Measurements from ENCODE around the gene CLIC6. TPM values are rescaled to one million over a fixed set of nuclear protein-coding genes. Genes with fewer than 3 reads are reported as not detected.
"Not testable (repeated sequence)": the region's sequence is repeated elsewhere in the genome, so short reads cannot be mapped to it uniquely, and the experiment has no call there.

CLIC6 gene
- polyA plus RNA-seq, 2 of the 4 experiments (the other 2 are of a cell fraction), result 0.01 to 0.08 TPM

- ChIA-PET CTCF (no interaction called here), POLR2A (no interaction called here)
- no peak overlapping the region for H3K4me3 ChIP-seq
- no peak for ATAC-seq
- FAIRE-seq, result no peak
- no peak for TF ChIP-seq KDM1A (IDR thresholded peaks at IDR 0.05; ENCODE audit: low read depth)
- TF ChIP-seq CTCF (IDR thresholded peaks at IDR 0.05), result no peak
- TF ChIP-seq FOXS1 (CRISPR knock-in tag; IDR thresholded peaks at IDR 0.05), result no peak
- no peak for TF ChIP-seq NFE2L2 (conservative IDR thresholded peaks at IDR 0.05; ENCODE audit: low read length)
- no peak for TF ChIP-seq CBX2 (IDR thresholded peaks at IDR 0.05; ENCODE audit: borderline replicate concordance, low read depth)
- TF ChIP-seq CHD4 (IDR thresholded peaks at IDR 0.05; ENCODE audit: borderline replicate concordance), result no peak
- no peak for TF ChIP-seq HOXB5 (CRISPR knock-in tag; IDR thresholded peaks at IDR 0.05)
- TF ChIP-seq SMC3 (IDR thresholded peaks at IDR 0.05), result no peak
- TF ChIP-seq ZFP36 (IDR thresholded peaks at IDR 0.05; ENCODE audit: borderline replicate concordance, partially characterized antibody), result no peak
- TF ChIP-seq NR3C1 (IDR thresholded peaks at IDR 0.05), result no peak
- TF ChIP-seq CHD2 (IDR thresholded peaks at IDR 0.05; ENCODE audit: low read length, partially characterized antibody), result no peak
- TF ChIP-seq ZNF302 (CRISPR knock-in tag; IDR thresholded peaks at IDR 0.05), result no peak
- no peak for TF ChIP-seq FOSB (CRISPR knock-in tag; IDR thresholded peaks at IDR 0.05)
- H3K4me2 ChIP-seq, result no peak overlapping the region
- H3K27ac ChIP-seq, result no peak overlapping the region
- 11% methylated on average over 1 of the region's 1 CpG for WGBS (ENCODE audit: missing lambda C conversion rate)
- no peaks in the 10 kb centered on the region for H3K4me1 ChIP-seq
- H3K9me3 ChIP-seq, result no peaks in the 10 kb centered on the region
- no peak for DNase-seq (ENCODE audit: low read depth in 1 of 2, low spot score in 1 of 2)
Observed at GRCh38 chr21:34713621-34714020, 44.8 kb downstream of the CLIC6 start.

GRCh38 chr21:34715518-34715917 is 46.7 kb downstream of the CLIC6 start:
- DNase-seq (ENCODE audit: low read depth in 1 of 2, low spot score in 1 of 2), result no peak
- TF ChIP-seq EP300 (IDR thresholded peaks at IDR 0.05), result no peak
- TF ChIP-seq ZC3H11A (IDR thresholded peaks at IDR 0.05), result no peak
- TF ChIP-seq POLR2AphosphoS2 (conservative IDR thresholded peaks at IDR 0.05; ENCODE audit: low read length), result no peak
- TF ChIP-seq RCOR1 (IDR thresholded peaks at IDR 0.05; ENCODE audit: low read depth, low read length), result no peak
- TF ChIP-seq HOXA7 (CRISPR knock-in tag; IDR thresholded peaks at IDR 0.05), result no peak
- no peak for TF ChIP-seq BCL3 (IDR thresholded peaks at IDR 0.05)
- TF ChIP-seq CHD2 (IDR thresholded peaks at IDR 0.05; ENCODE audit: low read length, partially characterized antibody), result no peak
- TF ChIP-seq TP53 (CRISPR knock-in tag; IDR thresholded peaks at IDR 0.05), result no peak
- no peak for TF ChIP-seq HOXB5 (CRISPR knock-in tag; IDR thresholded peaks at IDR 0.05)
- ChIA-PET POLR2A (no interaction called here), CTCF (no interaction called here)
- no peak for ATAC-seq
- Histone ChIP-seq H3K4me3 (no peak overlapping the region), H3K27ac (no peak overlapping the region), H3K9me3 (no peaks in the 10 kb centered on the region), H3K4me2 (no peak overlapping the region), H3K4me1 (no peaks in the 10 kb centered on the region)
- 66% methylated on average over 5 of the region's 5 CpGs for WGBS (ENCODE audit: missing lambda C conversion rate)
- no peak for FAIRE-seq

- DNase-seq (ENCODE audit: low read depth in 1 of 2, low spot score in 1 of 2) (no peak), ATAC-seq (no peak; a peak in 1 of 6 replicates), FAIRE-seq (no peak)
- CTCF ChIA-PET, result no interaction called here
- POLR2A ChIA-PET, result no interaction called here
- 32% methylated on average over 7 of the region's 7 CpGs for WGBS (ENCODE audit: missing lambda C conversion rate)
- no peaks in the 10 kb centered on the region for H3K4me1 ChIP-seq
- H3K4me2 ChIP-seq, result no peak overlapping the region
- no peak overlapping the region for H3K4me3 ChIP-seq
- no peak overlapping the region for H3K27ac ChIP-seq
- H3K9me3 ChIP-seq, result no peaks in the 10 kb centered on the region
- TF ChIP-seq HES2 (IDR thresholded peaks at IDR 0.05) (no peak), RCOR1 (IDR thresholded peaks at IDR 0.05; ENCODE audit: low read depth, low read length) (no peak), POLR2A (IDR thresholded peaks at IDR 0.05; ENCODE audit: low read length) (no peak), ESRRA (IDR thresholded peaks at IDR 0.05; ENCODE audit: borderline replicate concordance, low read length) (no peak), CEBPB (IDR thresholded peaks at IDR 0.05) (no peak), FOSB (CRISPR knock-in tag; IDR thresholded peaks at IDR 0.05) (no peak), RARB (CRISPR knock-in tag; IDR thresholded peaks at IDR 0.05) (no peak), ZNF302 (CRISPR knock-in tag; IDR thresholded peaks at IDR 0.05) (no peak), MAFK (IDR thresholded peaks at IDR 0.05; ENCODE audit: partially characterized antibody) (no peak), SMC3 (IDR thresholded peaks at IDR 0.05) (no peak), NFE2L2 (conservative IDR thresholded peaks at IDR 0.05; ENCODE audit: low read length) (no peak), GATA3 (IDR thresholded peaks at IDR 0.05; ENCODE audit: borderline replicate concordance) (no peak), HOXB13 (CRISPR knock-in tag; IDR thresholded peaks at IDR 0.05; ENCODE audit: low read depth) (no peak), EHF (CRISPR knock-in tag; IDR thresholded peaks at IDR 0.05) (no peak), BHLHE40 (IDR thresholded peaks at IDR 0.05; ENCODE audit: low read depth, low read length) (no peak)
Observed at GRCh38 chr21:34715985-34716596, 47.3 kb downstream of the CLIC6 start.

GRCh38 chr21:34718529-34718928 is 49.7 kb downstream of the CLIC6 start:
- H3K9me3 ChIP-seq; FAIRE-seq; H3K27ac ChIP-seq; DNase-seq (ENCODE audit: low read depth in 1 of 2, low spot score in 1 of 2); H3K4me1 ChIP-seq; H3K4me3 ChIP-seq; ATAC-seq; POLR2A ChIA-PET; H3K4me2 ChIP-seq: not testable (repeated sequence)
- CTCF ChIA-PET, result interaction anchor here (0.6 to 0.7 kb wide), 2 partner anchors 14 to 29 kb away, joined by 3 read pairs; no protein-coding TSS in a partner anchor
- 54% methylated on average over 3 of the region's 3 CpGs for WGBS (ENCODE audit: missing lambda C conversion rate)
